Astrocyte (in vitro differentiated cells and primary cell): ENCODE measurements around the gene TMEM132E. TPM values are rescaled to one million over a fixed set of nuclear protein-coding genes. Genes with fewer than 3 reads are reported as not detected.

Experiments
- DNase-seq: peaks from one replicate; pipeline ENCODE4 v3.0.0-alpha.2; 2010; ENCODE audit warnings: low read depth
- FAIRE-seq: peaks from 2 replicates; lab custom pipeline; 2011; peaks lifted over from hg19 to GRCh38; lab: Jason Lieb, UNC
- H2AFZ ChIP-seq: 2 replicates; pipeline ENCODE4 v1.6.0; 2012; ENCODE audit warnings: low read depth, low read length, inconsistent platforms
- H3K27ac ChIP-seq: 2 replicates; pipeline ENCODE4 v1.5.1; 2011; ENCODE audit warnings: low read depth, low read length, inconsistent platforms
- H3K27me3 ChIP-seq: 2 replicates; pipeline ENCODE4 v1.6.0; 2011; ENCODE audit warnings: low read length, inconsistent platforms; ENCODE audit not compliant: insufficient read depth
- H3K36me3 ChIP-seq: 2 replicates; pipeline ENCODE4 v1.5.1; 2011; ENCODE audit warnings: low read length, inconsistent platforms; ENCODE audit not compliant: insufficient read depth
- H3K4me1 ChIP-seq: 2 replicates; pipeline ENCODE4 v1.5.1; 2011; ENCODE audit warnings: low read length, inconsistent platforms; ENCODE audit not compliant: insufficient read depth
- H3K4me2 ChIP-seq: 2 replicates; pipeline ENCODE4 v1.6.0; 2012; ENCODE audit warnings: low read length, inconsistent platforms
- H3K4me3 ChIP-seq: 2 replicates; pipeline ENCODE4 v1.5.1; 2011; ENCODE audit warnings: low read depth, mild to moderate bottlenecking, low read length, inconsistent platforms; ENCODE audit not compliant: insufficient read depth
- H3K79me2 ChIP-seq: 2 replicates; pipeline ENCODE4 v1.6.0; 2012; ENCODE audit warnings: mild to moderate bottlenecking, low read length, inconsistent platforms; ENCODE audit not compliant: insufficient read depth
- H3K9ac ChIP-seq: 2 replicates; pipeline ENCODE4 v1.6.0; 2012; ENCODE audit warnings: mild to moderate bottlenecking, low read length, inconsistent platforms
- H3K9me3 ChIP-seq: 2 replicates; pipeline ENCODE4 v1.5.1; 2012; ENCODE audit warnings: low read depth, mild to moderate bottlenecking, low read length, inconsistent platforms; ENCODE audit not compliant: insufficient read depth
- H4K20me1 ChIP-seq: 2 replicates; pipeline ENCODE4 v1.6.0; 2012; ENCODE audit warnings: low read length, inconsistent platforms; ENCODE audit not compliant: insufficient read depth
- H3K27ac Mint-ChIP-seq: one replicate; pipeline ENCODE4 v1.8.0; 2021; ENCODE audit warnings: mild to moderate bottlenecking, mixed read lengths; ENCODE audit not compliant: unreplicated experiment
- H3K27me3 Mint-ChIP-seq: one replicate; pipeline ENCODE4 v1.8.0; 2021; ENCODE audit warnings: low read depth, mixed read lengths; ENCODE audit not compliant: unreplicated experiment
- H3K36me3 Mint-ChIP-seq: one replicate; pipeline ENCODE4 v1.8.0; 2021; ENCODE audit warnings: low read depth, mixed read lengths; ENCODE audit not compliant: unreplicated experiment
- H3K4me1 Mint-ChIP-seq: one replicate; pipeline ENCODE4 v1.8.0; 2021; ENCODE audit warnings: low read depth, mixed read lengths; ENCODE audit not compliant: unreplicated experiment
- H3K4me3 Mint-ChIP-seq: one replicate; pipeline ENCODE4 v1.8.0; 2021; ENCODE audit warnings: mild to moderate bottlenecking, moderate library complexity, mixed read lengths; ENCODE audit not compliant: unreplicated experiment
- H3K9me3 Mint-ChIP-seq: one replicate; pipeline ENCODE4 v1.8.0; 2021; ENCODE audit warnings: mild to moderate bottlenecking, mixed read lengths; ENCODE audit not compliant: unreplicated experiment
- CTCF ChIP-seq: IDR thresholded peaks from 2 replicates; pipeline ENCODE4 v1.5.1; 2011; ENCODE audit warnings: low read depth, mild to moderate bottlenecking, inconsistent platforms, low read length, moderate library complexity; ENCODE audit not compliant: insufficient read depth
- EZH2 ChIP-seq: IDR thresholded peaks from 2 replicates; pipeline ENCODE4 v1.6.1; 2012; ENCODE audit warnings: mild to moderate bottlenecking, low read length, inconsistent platforms; ENCODE audit not compliant: insufficient read depth
- total RNA-seq: library from RNA; stranded (reverse); gene quantifications from 2 replicates; pipeline ENCODE4 v1.2.1, GENCODE V29; 2021

The TMEM132E gene
- total RNA-seq, 1 donor from 2014 or later, result 0.18 TPM

- Mint-ChIP-seq H3K27me3 (peaks cover 42% of the 10 kb centered on the region), H3K27ac (no peak overlapping the region), H3K36me3 (no peaks in the 10 kb centered on the region), H3K4me3 (no peak overlapping the region), H3K9me3 (peaks cover 2% of the 10 kb centered on the region), H3K4me1 (peaks cover 10% of the 10 kb centered on the region)
- Histone ChIP-seq H2AFZ (no peak overlapping the region), H3K4me1 (no peaks in the 10 kb centered on the region), H3K79me2 (no peaks in the 10 kb centered on the region), H3K9ac (no peak overlapping the region), H3K27me3 (peaks cover 4% of the 10 kb centered on the region), H3K27ac (no peak overlapping the region), H3K36me3 (no peaks in the 10 kb centered on the region), H3K4me3 (no peak overlapping the region), H3K4me2 (no peak overlapping the region), H4K20me1 (no peaks in the 10 kb centered on the region), H3K9me3 (no peaks in the 10 kb centered on the region)
- DNase-seq (no peak), FAIRE-seq (no peak)
- TF ChIP-seq EZH2 (no peak), CTCF (no peak)
Measured at GRCh38 chr17:34613064-34614019, 34.0 kb downstream of the TMEM132E start.

- no peak overlapping the region for H3K27ac Mint-ChIP-seq
- no peak overlapping the region for H3K9ac ChIP-seq
- peaks cover 35% of the 10 kb centered on the region for H3K27me3 Mint-ChIP-seq
- DNase-seq (no peak), FAIRE-seq (no peak)
- peaks cover 10% of the 10 kb centered on the region for H3K4me1 Mint-ChIP-seq
- no peaks in the 10 kb centered on the region for H3K9me3 ChIP-seq
- no peaks in the 10 kb centered on the region for H3K4me1 ChIP-seq
- H2AFZ ChIP-seq, result no peak overlapping the region
- no peak overlapping the region for H3K27ac ChIP-seq
- no peaks in the 10 kb centered on the region for H3K36me3 ChIP-seq
- no peak for TF ChIP-seq CTCF
- TF ChIP-seq EZH2, result no peak
- H3K27me3 ChIP-seq, result peaks cover 2% of the 10 kb centered on the region
- no peak overlapping the region for H3K4me3 ChIP-seq
- no peak overlapping the region for H3K4me3 Mint-ChIP-seq
- H3K9me3 Mint-ChIP-seq, result no peaks in the 10 kb centered on the region
- no peaks in the 10 kb centered on the region for H3K79me2 ChIP-seq
- H4K20me1 ChIP-seq, result no peaks in the 10 kb centered on the region
- H3K4me2 ChIP-seq, result no peak overlapping the region
- no peaks in the 10 kb centered on the region for H3K36me3 Mint-ChIP-seq
Measured at GRCh38 chr17:34614698-34615097, 35.3 kb downstream of the TMEM132E start.

DNA sequence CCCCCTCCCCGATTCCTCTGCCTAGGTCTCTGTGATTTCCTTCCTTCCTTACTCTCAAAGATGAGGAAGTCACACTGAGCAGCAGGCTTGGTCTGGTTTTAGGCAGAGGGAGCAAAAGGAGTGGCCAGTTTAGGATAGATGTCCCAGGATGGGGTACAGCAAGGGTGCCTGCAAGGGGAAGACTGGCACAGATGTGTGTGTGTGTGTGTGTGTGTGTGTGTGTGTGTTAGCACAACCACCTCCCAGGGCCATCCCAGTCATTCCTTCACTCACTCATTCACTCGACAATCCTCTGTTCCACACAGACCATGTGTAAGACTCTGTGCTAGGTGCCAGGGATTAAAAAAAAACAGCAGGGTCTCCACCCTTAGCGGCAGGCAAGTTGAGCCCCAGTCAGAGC is 35.9 kb downstream of the TMEM132E start:
- Histone ChIP-seq H3K9me3 (no peaks in the 10 kb centered on the region), H3K79me2 (no peaks in the 10 kb centered on the region), H3K4me3 (no peak overlapping the region), H3K27ac (no peak overlapping the region), H3K4me1 (no peaks in the 10 kb centered on the region), H3K9ac (no peak overlapping the region), H4K20me1 (no peaks in the 10 kb centered on the region), H3K4me2 (no peak overlapping the region), H2AFZ (no peak overlapping the region), H3K36me3 (no peaks in the 10 kb centered on the region), H3K27me3 (peaks cover 2% of the 10 kb centered on the region)
- TF ChIP-seq CTCF, result no peak
- TF ChIP-seq EZH2, result no peak
- H3K36me3 Mint-ChIP-seq, result no peaks in the 10 kb centered on the region
- H3K4me3 Mint-ChIP-seq, result no peak overlapping the region
- no peaks in the 10 kb centered on the region for H3K9me3 Mint-ChIP-seq
- peaks cover 10% of the 10 kb centered on the region for H3K4me1 Mint-ChIP-seq
- FAIRE-seq (no peak), DNase-seq (no peak)
- H3K27me3 Mint-ChIP-seq, result peaks cover 28% of the 10 kb centered on the region
- no peak overlapping the region for H3K27ac Mint-ChIP-seq
